IMR-90 (cell line): ENCODE measurements around the gene CTNNA2.

ENCODE experiments used
- CHD1 ChIP-seq: IDR thresholded peaks from 2 replicates; pipeline ENCODE4 v1.6.1; 2012; ENCODE audit warnings: low read depth, low read length, improper control_type of control experiment
- CTCF ChIP-seq: conservative IDR thresholded peaks from 2 replicates; pipeline ENCODE4 v1.5.1; 2012; ENCODE audit warnings: mild to moderate bottlenecking, low read depth, low read length, improper control_type of control experiment
- MAZ ChIP-seq: IDR thresholded peaks from 2 replicates; pipeline ENCODE4 v1.6.1; 2012; ENCODE audit warnings: low read depth, mild to moderate bottlenecking, low read length, improper control_type of control experiment, moderate library complexity, borderline replicate concordance
- MXI1 ChIP-seq: IDR thresholded peaks from 2 replicates; pipeline ENCODE4 v1.6.1; 2012; ENCODE audit warnings: low read depth, mild to moderate bottlenecking, low read length, moderate library complexity, borderline replicate concordance
- POLR2A ChIP-seq: IDR thresholded peaks from 2 replicates; pipeline ENCODE4 v1.6.1; 2012; ENCODE audit warnings: mild to moderate bottlenecking, low read depth, low read length
- RAD21 ChIP-seq: IDR thresholded peaks from 2 replicates; pipeline ENCODE4 v1.6.1; 2012; ENCODE audit warnings: low read length, improper control_type of control experiment
- RCOR1 ChIP-seq: IDR thresholded peaks from 2 replicates; pipeline ENCODE4 v1.6.1; 2012; ENCODE audit warnings: mild to moderate bottlenecking, low read length, improper control_type of control experiment; ENCODE audit not compliant: insufficient replicate concordance
- RFX5 ChIP-seq: IDR thresholded peaks from 2 replicates; pipeline ENCODE4 v1.8.0; 2012; ENCODE audit warnings: low read depth, mild to moderate bottlenecking, low read length, moderate library complexity

GRCh38 chr2:80300346-80300745 is 787.5 kb downstream of the CTNNA2 start:
- TF ChIP-seq CTCF (no peak), MXI1 (no peak), RCOR1 (no peak), RAD21 (no peak), RFX5 (no peak), POLR2A (no peak), MAZ (no peak), CHD1 (no peak)
